GM19468 (cell line): Measurements from ENCODE around the gene KCNG2.
"Not testable (repeated sequence)": the region's sequence is repeated elsewhere in the genome, so short reads cannot be mapped to it uniquely, and the experiment has no call there.

Experiments used
- ATAC-seq: cut with Tn5 transposase; IDR thresholded peaks from one replicate; pipeline ENCODE4 v1.9.1; 2021; ENCODE audit warnings: mild to moderate bottlenecking, moderate library complexity, moderate number of reproducible peaks; ENCODE audit not compliant: unreplicated experiment; ENCODE audit errors: extremely low read depth

Gene KCNG2

GRCh38 chr18:79797518-79798345 is at the start of gene KCNG2:
Gene KCNG2 (plus strand): TSS chr18:79797938. CDS start chr18:79863668, 65,730 bp downstream.
- ATAC-seq, result no peak

- ATAC-seq, result no peak
These were observed 49.2 kb upstream of the KCNG2 start for GRCh38 chr18:79748321-79749180.

GRCh38 chr18:79749251-79750191 is 48.2 kb upstream of the KCNG2 start:
- ATAC-seq, result no peak

- no peak for ATAC-seq
These were observed 46.7 kb upstream of the KCNG2 start for GRCh38 chr18:79750980-79751571.

- not testable (repeated sequence) for ATAC-seq
These were observed 45.7 kb upstream of the KCNG2 start for GRCh38 chr18:79751918-79752578.

GRCh38 chr18:79752946-79753345 is 44.8 kb upstream of the KCNG2 start:
- ATAC-seq, result not testable (repeated sequence)

GRCh38 chr18:79753391-79753851 is 44.3 kb upstream of the KCNG2 start:
- no peak for ATAC-seq

GRCh38 chr18:79754022-79754761 is 43.5 kb upstream of the KCNG2 start:
- no peak for ATAC-seq

- no peak for ATAC-seq
These were observed 42.8 kb upstream of the KCNG2 start for GRCh38 chr18:79754831-79755351.

- ATAC-seq, result no peak
These were observed 42.1 kb upstream of the KCNG2 start for GRCh38 chr18:79755496-79756142.

- ATAC-seq, result no peak
These were observed 41.6 kb upstream of the KCNG2 start for GRCh38 chr18:79756143-79756500.

- ATAC-seq, result no peak
These were observed 40.9 kb upstream of the KCNG2 start for GRCh38 chr18:79756826-79757225.

GRCh38 chr18:79760348-79760747 is 37.4 kb upstream of the KCNG2 start:
- no peak for ATAC-seq

- no peak for ATAC-seq
These were observed 36.9 kb upstream of the KCNG2 start for GRCh38 chr18:79760881-79761280.

GRCh38 chr18:79763407-79763806 is 34.3 kb upstream of the KCNG2 start:
- ATAC-seq, result no peak

GRCh38 chr18:79764131-79764530 is 33.6 kb upstream of the KCNG2 start:
- ATAC-seq, result no peak

- ATAC-seq, result no peak
These were observed 32.1 kb upstream of the KCNG2 start for GRCh38 chr18:79765491-79766245.
